Activated naive CD4-positive, alpha-beta T cell treated with anti-CD3 and anti-CD28 coated beads for 36 hours (primary cell): ENCODE results near the gene AMOTL1. TPM values are rescaled to one million over a fixed set of nuclear protein-coding genes. Genes with fewer than 3 reads are reported as not detected.

ENCODE experiments used
- CTCF ChIA-PET: fragments of 350-600 bp; sonication (Branson Sonifier 250); formaldehyde crosslinking; loops from one replicate; lab custom pipeline; 2021; ENCODE audit warnings: antibody characterized with exemption; lab: Charles Lee
- DNase-seq: peaks from one replicate; pipeline ENCODE4 v3.0.0-alpha.2; 2020
- H3K27ac Mint-ChIP-seq: one replicate; pipeline ENCODE4 v1.8.0; 2021; ENCODE audit warnings: mild to moderate bottlenecking, mixed read lengths
- H3K27me3 Mint-ChIP-seq: one replicate; pipeline ENCODE4 v1.8.0; 2021; ENCODE audit warnings: low read depth, mixed read lengths
- H3K36me3 Mint-ChIP-seq: one replicate; pipeline ENCODE4 v1.8.0; 2021; ENCODE audit warnings: low read depth, mixed read lengths
- H3K4me1 Mint-ChIP-seq: one replicate; pipeline ENCODE4 v1.8.0; 2021; ENCODE audit warnings: low read depth, mixed read lengths
- H3K4me3 Mint-ChIP-seq: one replicate; pipeline ENCODE4 v1.8.0; 2021; ENCODE audit warnings: mild to moderate bottlenecking, moderate library complexity, mixed read lengths
- H3K9me3 Mint-ChIP-seq: one replicate; pipeline ENCODE4 v1.8.0; 2021; ENCODE audit warnings: mixed read lengths
- intact Hi-C: fragments of 100-400 bp; cut with micrococcal nuclease; formaldehyde crosslinking; loops from one replicate; pipeline ENCODE4 v1.15.1; 2023
- total RNA-seq, 2 experiments: library from RNA; stranded (reverse); gene quantifications; one replicate each; pipeline ENCODE4 v1.2.3, GENCODE V29; 2021

AMOTL1 gene
- total RNA-seq, 2 experiments from 2014 or later = 0.43 to 1.0 TPM

DNA sequence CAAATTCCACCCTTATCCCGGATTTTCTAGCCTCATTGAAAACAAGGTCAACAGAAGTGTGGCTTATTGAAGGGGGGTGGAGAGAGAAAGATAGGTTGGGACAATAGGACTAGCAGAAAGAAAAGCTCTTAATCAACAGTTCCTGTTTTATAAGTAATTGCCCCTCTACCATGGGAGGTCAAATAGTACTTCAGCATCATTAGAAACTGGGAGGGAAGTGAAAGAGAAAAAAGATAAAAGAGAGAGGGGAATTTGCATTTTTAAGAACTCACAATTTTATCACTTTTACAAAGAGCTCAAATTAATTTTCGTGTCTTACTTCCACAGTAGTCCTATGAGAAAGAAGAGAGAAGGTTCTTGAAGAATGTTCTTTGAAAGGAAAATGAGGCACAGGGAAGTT is 89.2 kb downstream of the AMOTL1 start:
- Mint-ChIP-seq H3K9me3 (no peaks in the 10 kb centered on the region), H3K27me3 (no peaks in the 10 kb centered on the region), H3K27ac (no peak overlapping the region), H3K4me3 (no peak overlapping the region), H3K36me3 (no peaks in the 10 kb centered on the region), H3K4me1 (no peaks in the 10 kb centered on the region)
- no peak for DNase-seq
- intact Hi-C loops = no loop called here
- CTCF ChIA-PET = no interaction called here

DNA sequence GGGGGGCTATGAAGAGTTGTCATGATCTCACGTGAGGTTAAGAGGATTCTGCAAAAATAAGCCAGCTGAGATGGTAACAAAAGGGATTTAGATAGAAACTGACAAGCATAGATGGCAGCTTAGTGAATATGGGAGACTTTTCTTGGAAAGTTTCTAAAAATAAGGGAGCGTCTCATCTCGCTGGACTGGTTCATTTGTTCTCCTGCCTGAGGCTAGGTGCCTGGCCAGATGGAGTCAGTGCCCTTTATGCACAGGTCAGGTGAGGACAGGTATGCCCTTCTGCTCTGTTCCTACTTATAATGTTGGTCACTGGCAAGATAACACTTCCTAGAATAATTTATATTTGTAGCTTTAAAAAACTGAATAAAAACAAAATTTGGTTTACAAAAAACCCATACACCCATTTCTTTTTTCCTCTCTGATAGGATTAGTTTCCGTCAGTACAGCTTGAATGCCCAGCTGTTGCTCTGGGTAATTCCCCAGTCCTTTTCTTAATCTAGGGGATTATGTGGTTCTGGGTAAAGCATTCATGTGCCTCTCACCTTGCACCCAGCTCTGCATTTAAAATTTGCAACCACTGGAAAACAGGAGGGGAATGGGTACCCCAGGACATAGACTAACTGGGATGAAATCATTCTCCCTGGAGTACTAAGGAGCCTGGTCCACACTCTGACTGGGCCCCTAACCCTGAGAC is 90.0 kb downstream of the AMOTL1 start:
- no peak for DNase-seq
- Mint-ChIP-seq H3K36me3 (no peaks in the 10 kb centered on the region), H3K27me3 (no peaks in the 10 kb centered on the region), H3K27ac (no peak overlapping the region), H3K9me3 (no peaks in the 10 kb centered on the region), H3K4me3 (no peak overlapping the region), H3K4me1 (no peaks in the 10 kb centered on the region)
- CTCF ChIA-PET = interaction anchor here (0.6 to 0.9 kb wide), 2 partner anchors 38 to 1622 kb away, joined by 3 read pairs; no protein-coding TSS in a partner anchor
- intact Hi-C loops = no loop called here

DNA sequence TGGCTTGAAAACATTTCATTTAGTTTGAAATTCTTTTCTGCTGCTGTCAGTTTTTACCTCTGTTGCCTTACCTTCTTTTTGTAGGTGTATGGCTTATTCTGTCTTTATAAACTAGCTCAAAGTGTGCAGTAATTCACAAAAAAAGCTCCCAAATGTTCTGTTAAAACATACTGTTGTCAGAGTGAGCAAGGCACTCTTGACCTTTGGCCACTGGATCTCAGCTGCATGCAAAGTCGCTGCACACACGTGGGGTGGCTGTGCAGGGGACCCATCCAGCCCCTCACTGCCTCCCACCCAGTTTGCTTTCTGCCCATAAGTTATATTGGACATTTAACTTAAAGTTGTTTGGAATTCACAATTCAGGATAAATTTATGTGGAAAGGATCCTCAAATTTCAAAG is 92.2 kb downstream of the AMOTL1 start:
- Mint-ChIP-seq H3K27me3 (no peaks in the 10 kb centered on the region), H3K4me1 (no peaks in the 10 kb centered on the region), H3K27ac (no peak overlapping the region), H3K9me3 (no peaks in the 10 kb centered on the region), H3K4me3 (no peak overlapping the region), H3K36me3 (no peaks in the 10 kb centered on the region)
- CTCF ChIA-PET = no interaction called here
- intact Hi-C loops = no loop called here
- DNase-seq = no peak

DNA sequence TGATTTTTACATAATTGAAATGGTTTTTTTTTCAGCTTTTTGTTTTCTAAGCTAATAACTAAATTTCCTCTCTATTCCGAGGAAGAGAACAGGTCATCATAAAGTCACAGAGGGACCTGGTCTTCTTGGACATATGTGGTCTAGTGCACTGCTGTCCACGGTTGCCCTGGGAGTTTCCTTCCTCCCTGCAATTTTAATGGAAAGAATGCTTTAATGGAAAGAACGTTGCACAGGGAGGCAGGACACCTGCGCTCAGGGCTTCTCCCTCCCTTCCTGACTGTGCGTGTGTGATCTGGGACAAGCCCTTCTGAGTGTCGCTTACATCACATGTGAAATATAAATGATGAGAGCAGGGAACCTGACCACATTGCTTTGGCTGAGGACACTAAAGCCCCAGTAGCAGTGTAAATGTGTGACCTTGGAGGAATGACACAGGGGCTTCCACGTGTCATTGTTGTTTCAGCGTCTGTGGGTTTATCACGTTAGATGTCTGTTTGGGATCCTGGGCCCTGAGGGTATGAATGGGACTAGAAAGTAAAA is 93.2 kb downstream of the AMOTL1 start:
- H3K36me3 Mint-ChIP-seq = no peaks in the 10 kb centered on the region
- CTCF ChIA-PET = no interaction called here

DNA sequence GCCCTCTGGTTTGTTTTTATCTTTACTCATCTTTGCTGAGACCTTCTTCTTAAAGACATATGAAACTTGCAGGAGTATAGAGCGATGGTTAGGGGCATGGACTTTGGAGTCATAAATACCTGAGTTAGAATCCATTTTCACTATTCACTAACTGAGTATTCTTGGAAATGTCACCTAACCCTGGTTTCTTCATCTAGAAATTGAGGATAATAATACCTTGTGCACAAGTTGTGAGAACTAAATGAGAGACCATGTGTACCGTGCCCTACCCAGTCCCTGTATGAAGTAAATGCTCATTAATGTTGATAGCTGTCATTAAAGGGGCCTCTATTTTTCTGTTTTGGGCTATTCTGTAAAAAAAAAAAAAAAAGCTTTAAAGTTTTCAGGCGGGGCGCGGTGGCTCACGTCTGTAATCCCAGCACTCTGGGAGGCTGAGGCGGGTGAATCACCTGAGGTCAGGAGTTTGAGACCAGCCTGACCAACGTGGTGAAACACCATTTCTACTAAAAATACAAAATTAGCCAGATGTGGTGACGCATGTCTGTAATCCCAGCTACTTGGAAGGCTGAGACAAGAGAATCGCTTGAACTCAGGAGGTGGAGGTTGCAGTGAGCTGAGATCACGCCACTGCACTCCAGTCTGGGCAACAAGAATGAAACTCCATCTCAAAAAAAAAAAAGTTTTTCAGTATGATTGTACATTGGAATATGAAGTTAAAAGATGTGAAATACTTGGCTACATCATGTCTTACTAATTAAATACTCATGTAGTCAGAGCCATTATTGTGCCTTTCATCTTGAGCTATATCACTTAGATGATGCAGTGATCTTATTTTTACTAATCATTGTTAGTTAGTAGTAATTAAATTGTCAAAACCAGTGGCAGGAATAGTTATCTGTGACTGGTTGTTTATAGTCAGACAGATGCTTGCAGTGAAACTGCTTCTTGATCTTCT is 95.0 kb downstream of the AMOTL1 start:
- intact Hi-C loops = no loop called here
- no peaks in the 10 kb centered on the region for H3K36me3 Mint-ChIP-seq
- H3K27ac Mint-ChIP-seq = no peak overlapping the region
- H3K4me1 Mint-ChIP-seq = no peaks in the 10 kb centered on the region
- no peak for DNase-seq
- H3K27me3 Mint-ChIP-seq = no peaks in the 10 kb centered on the region
- CTCF ChIA-PET = interaction anchor here (0.7 kb wide), 1 partner anchor 129 kb away, joined by 4 read pairs; no protein-coding TSS in a partner anchor
- no peaks in the 10 kb centered on the region for H3K9me3 Mint-ChIP-seq
- no peak overlapping the region for H3K4me3 Mint-ChIP-seq

More for the DNA sequence above, 93.2 kb downstream of the AMOTL1 start:
- DNase-seq = no peak
- Mint-ChIP-seq H3K9me3 (no peaks in the 10 kb centered on the region), H3K27ac (no peak overlapping the region), H3K27me3 (no peaks in the 10 kb centered on the region), H3K4me3 (no peak overlapping the region), H3K4me1 (no peaks in the 10 kb centered on the region)
- intact Hi-C loops = no loop called here

DNA sequence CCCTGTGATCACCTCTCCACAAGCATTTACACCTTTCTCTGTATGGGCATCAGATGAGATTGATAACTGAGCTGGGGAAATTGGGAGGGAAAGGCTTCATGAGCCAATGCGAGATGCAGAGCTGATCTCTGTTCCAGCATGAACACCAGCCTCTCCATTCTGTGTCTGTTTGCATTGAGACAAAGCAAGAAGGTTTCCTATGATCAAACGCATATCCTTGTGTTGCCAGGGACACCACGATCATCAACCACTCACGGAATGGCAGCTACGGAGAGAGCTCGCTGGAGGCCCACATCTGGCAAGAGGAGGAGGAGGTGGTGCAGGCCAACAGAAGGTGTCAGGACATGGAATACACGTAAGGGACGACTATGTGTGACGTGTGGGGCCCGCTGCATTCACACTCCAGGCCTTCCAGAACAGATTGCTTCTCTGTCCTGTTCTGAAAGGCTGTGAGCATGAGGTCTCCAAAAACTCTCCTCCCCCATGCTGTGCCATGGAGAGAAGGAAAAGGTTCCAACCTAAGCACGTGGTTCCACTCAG is 96.4 kb downstream of the AMOTL1 start:
- CTCF ChIA-PET = no interaction called here
- Mint-ChIP-seq H3K4me3 (no peak overlapping the region), H3K9me3 (no peaks in the 10 kb centered on the region), H3K27me3 (no peaks in the 10 kb centered on the region), H3K36me3 (no peaks in the 10 kb centered on the region), H3K4me1 (no peaks in the 10 kb centered on the region), H3K27ac (no peak overlapping the region)
- DNase-seq = no peak
- intact Hi-C loops = no loop called here

DNA sequence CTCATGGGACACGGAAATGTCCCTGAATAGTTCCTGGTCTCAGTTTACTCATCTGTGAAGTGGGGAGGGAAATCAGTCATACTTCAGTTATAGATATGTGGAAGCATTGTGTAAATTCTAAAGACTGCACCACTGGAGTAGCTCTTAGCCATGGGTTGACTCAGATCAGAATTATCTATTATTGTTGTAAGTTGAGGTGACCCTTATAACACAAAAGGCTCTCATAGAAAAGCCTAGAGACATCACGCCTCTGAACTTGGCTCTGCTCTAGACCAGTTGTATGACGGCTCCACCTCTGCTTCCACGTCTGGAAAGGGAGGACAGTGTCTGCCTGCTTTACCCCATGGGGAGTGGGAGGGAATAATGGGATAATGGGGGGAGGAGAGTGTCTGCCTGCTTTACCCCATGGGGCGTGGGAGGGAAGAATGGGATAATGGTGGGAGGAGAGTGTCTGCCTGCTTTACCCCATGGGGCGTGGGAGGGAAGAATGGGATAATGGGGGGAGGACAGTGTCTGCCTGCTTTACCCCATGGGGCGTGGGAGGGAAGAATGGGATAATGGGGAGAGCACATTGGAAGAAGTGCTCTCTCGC is 98.2 kb downstream of the AMOTL1 start:
- no peak overlapping the region for H3K4me3 Mint-ChIP-seq
- intact Hi-C loops = no loop called here
- CTCF ChIA-PET = no interaction called here

DNA sequence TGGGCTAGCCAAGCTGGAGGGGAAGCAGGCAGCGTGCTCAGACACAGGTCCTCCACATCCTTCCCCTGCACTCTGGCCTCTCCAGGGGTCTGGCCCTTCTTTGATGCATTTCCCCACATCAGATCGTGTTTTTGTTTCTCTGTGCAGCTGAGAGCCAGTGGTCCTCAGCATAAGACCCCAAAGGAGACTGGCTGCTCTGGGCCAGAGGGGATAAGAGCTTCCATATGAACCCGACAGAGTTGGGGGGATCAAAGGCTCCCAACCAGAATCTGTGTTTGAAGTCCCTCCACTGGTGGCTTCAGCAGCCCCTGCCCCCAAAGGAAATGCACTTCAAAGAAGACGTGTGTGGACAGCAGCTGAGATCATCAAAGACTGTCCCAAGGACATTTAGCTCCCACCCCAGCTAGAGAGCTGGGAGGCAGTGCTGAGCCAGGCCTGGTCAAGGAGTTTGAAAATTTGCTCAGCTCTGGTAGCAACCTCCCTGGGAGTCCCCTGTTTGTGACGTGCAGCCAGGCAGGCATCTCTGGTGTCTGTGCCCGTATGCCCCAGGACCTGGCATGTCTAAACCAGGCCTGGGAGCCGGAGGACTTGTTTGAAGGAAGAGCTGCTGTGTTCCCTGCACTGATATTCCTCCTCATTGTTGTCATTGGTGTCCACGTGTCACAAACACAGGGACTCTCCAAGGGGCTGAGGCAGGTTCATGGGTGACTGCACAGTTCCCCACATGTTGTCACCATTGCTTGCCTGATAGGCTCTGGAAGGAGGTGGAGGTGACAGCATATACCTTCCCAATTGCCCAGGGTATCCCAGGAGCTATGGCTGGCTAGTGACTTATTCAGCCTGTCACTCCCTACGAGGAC is 99.0 kb downstream of the AMOTL1 start:
- CTCF ChIA-PET = no interaction called here
- no peak overlapping the region for H3K4me3 Mint-ChIP-seq

More for the DNA sequence above, 98.2 kb downstream of the AMOTL1 start:
- Mint-ChIP-seq H3K9me3 (no peaks in the 10 kb centered on the region), H3K27me3 (no peaks in the 10 kb centered on the region), H3K27ac (no peak overlapping the region), H3K4me1 (no peaks in the 10 kb centered on the region), H3K36me3 (no peaks in the 10 kb centered on the region)
- DNase-seq = no peak

DNA sequence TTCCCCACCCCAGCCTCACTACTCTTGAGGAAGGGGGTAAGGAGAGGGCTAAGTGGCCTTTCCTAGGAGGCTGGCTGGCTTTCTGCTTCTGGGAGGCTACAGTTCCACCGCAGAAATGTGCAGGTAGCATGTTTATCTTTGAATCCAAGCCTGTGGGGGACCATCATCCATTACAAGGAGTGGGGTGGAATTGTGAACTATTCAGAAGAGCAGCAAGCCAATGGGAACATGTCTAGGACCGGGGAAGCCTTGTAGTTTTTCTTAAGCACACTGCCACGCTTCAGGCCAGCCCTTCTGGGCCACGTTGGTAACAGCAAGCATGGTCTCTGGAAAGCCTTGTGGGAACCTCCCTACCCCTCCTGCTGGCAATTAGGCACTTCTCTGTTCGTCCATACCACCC is 100.3 kb downstream of the AMOTL1 start:
- H3K27me3 Mint-ChIP-seq = no peaks in the 10 kb centered on the region
- CTCF ChIA-PET = no interaction called here
- intact Hi-C loops = no loop called here

More for the DNA sequence above, 99.0 kb downstream of the AMOTL1 start:
- Mint-ChIP-seq H3K9me3 (no peaks in the 10 kb centered on the region), H3K27ac (no peak overlapping the region), H3K27me3 (no peaks in the 10 kb centered on the region), H3K36me3 (no peaks in the 10 kb centered on the region), H3K4me1 (no peaks in the 10 kb centered on the region)
- DNase-seq = no peak
- intact Hi-C loops = no loop called here

DNA sequence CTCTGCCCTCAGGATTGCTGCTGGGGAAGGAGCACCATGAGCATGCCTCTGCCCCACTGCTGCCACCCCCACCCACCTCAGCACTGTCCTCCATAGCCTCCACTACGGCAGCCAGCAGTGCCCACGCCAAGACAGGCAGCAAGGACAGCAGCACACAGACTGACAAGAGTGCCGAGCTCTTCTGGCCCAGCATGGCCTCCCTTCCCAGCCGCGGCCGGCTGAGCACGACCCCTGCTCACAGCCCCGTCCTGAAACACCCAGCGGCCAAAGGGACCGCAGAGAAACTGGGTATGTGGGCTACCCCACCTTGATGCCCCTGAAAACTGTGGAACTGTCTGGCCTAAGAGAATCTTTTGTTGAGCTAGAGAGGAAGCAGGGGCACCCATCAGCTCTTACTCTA is 101.0 kb downstream of the AMOTL1 start:
- Mint-ChIP-seq H3K9me3 (no peaks in the 10 kb centered on the region), H3K4me1 (no peaks in the 10 kb centered on the region), H3K27me3 (no peaks in the 10 kb centered on the region), H3K4me3 (no peak overlapping the region), H3K27ac (no peak overlapping the region), H3K36me3 (no peaks in the 10 kb centered on the region)
- CTCF ChIA-PET = no interaction called here
- no peak for DNase-seq
- intact Hi-C loops = no loop called here

More for the DNA sequence above, 100.3 kb downstream of the AMOTL1 start:
- DNase-seq = no peak
- Mint-ChIP-seq H3K4me1 (no peaks in the 10 kb centered on the region), H3K4me3 (no peak overlapping the region), H3K9me3 (no peaks in the 10 kb centered on the region), H3K36me3 (no peaks in the 10 kb centered on the region), H3K27ac (no peak overlapping the region)

DNA sequence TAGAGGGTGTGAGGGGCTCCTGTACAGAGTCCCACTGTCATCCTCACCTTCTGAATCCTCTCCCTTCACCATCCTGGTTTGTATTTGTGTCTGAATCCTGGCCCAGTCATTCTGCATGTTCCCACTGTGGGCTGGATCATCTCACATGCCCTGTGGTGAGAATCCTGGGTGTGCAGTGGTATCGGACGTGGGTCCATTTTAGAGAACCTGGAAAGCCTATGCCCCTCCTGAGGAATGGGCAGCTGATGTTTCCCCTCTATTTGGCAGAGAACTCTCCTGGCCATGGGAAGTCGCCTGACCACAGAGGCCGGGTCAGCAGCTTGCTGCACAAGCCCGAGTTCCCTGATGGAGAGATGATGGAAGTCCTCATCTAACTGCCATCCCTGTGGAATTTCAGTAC is 102.3 kb downstream of the AMOTL1 start:
- DNase-seq = no peak
- no peaks in the 10 kb centered on the region for H3K9me3 Mint-ChIP-seq
- no peak overlapping the region for H3K27ac Mint-ChIP-seq
- H3K27me3 Mint-ChIP-seq = no peaks in the 10 kb centered on the region
- no peaks in the 10 kb centered on the region for H3K36me3 Mint-ChIP-seq
- H3K4me3 Mint-ChIP-seq = no peak overlapping the region
- H3K4me1 Mint-ChIP-seq = peaks cover 1% of the 10 kb centered on the region
- CTCF ChIA-PET = no interaction called here
- intact Hi-C loops = no loop called here
